Epithelial cell of esophagus (primary cell): ENCODE data around the gene CPPED1.

Experiments used
- DNase-seq: peaks from one replicate; pipeline ENCODE4 v3.0.0; 2010; ENCODE audit warnings: low read depth
- H3K4me3 ChIP-seq: 2 replicates; pipeline ENCODE4 v1.5.1; 2011; ENCODE audit warnings: mild to moderate bottlenecking, low read length, control low read depth
- CTCF ChIP-seq: IDR thresholded peaks from 2 replicates; pipeline ENCODE4 v1.5.1; 2011; ENCODE audit warnings: low read depth, mild to moderate bottlenecking, low read length, control low read depth, inconsistent platforms; ENCODE audit not compliant: insufficient read depth; ENCODE audit errors: missing control alignments

The CPPED1 gene

GRCh38 chr16:12735805-12736204 is 67.9 kb downstream of the CPPED1 start:
- TF ChIP-seq CTCF, result no peak
- H3K4me3 ChIP-seq, result no peak overlapping the region
- no peak for DNase-seq

GRCh38 chr16:12732600-12732999 is 71.1 kb downstream of the CPPED1 start:
- TF ChIP-seq CTCF, result no peak

GRCh38 chr16:12729448-12729847 is 74.2 kb downstream of the CPPED1 start:
- DNase-seq, result no peak
- no peak overlapping the region for H3K4me3 ChIP-seq
- no peak for TF ChIP-seq CTCF

More at GRCh38 chr16:12732600-12732999, 71.1 kb downstream of the CPPED1 start:
- H3K4me3 ChIP-seq, result no peak overlapping the region
- no peak for DNase-seq

- no peak for TF ChIP-seq CTCF
- no peak overlapping the region for H3K4me3 ChIP-seq
- no peak for DNase-seq
These were observed 75.2 kb downstream of the CPPED1 start for GRCh38 chr16:12728469-12728868.

- H3K4me3 ChIP-seq, result no peak overlapping the region
- DNase-seq, result no peak
- TF ChIP-seq CTCF, result no peak
These were observed 79.5 kb downstream of the CPPED1 start for GRCh38 chr16:12724226-12724625.

GRCh38 chr16:12723681-12724080 is 80.0 kb downstream of the CPPED1 start:
- DNase-seq, result no peak
- no peak overlapping the region for H3K4me3 ChIP-seq
- TF ChIP-seq CTCF, result no peak

GRCh38 chr16:12721841-12722421 is 81.8 kb downstream of the CPPED1 start:
- no peak for TF ChIP-seq CTCF
- DNase-seq, result no peak
- no peak overlapping the region for H3K4me3 ChIP-seq
